ENCODE measurements around the gene RHBDD1.

RHBDD1 gene

DNA sequence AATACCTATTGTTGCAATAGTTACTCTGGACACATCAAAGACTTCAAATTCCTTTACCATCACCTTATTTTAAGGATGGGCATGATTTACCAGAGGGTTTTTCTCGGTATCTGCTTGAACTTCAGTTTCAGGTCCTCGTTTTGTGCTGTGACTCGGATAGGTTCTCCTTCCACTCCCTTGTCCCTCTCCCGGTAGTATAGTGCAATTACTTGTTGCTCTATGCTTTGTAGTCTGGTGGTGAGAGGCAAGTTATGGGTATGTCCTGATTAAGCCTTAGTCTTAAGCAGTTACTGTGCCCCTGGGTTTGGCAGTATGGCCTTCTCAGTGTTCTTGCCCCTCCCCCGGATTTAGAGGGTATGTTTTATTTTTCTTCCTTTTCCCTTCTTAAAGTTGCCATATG lies 96.6 kb downstream of the RHBDD1 start:
- H3K9ac ChIP-seq (ENCODE audit: low read depth, low read length, poor library complexity), result no peak overlapping the region

DNA sequence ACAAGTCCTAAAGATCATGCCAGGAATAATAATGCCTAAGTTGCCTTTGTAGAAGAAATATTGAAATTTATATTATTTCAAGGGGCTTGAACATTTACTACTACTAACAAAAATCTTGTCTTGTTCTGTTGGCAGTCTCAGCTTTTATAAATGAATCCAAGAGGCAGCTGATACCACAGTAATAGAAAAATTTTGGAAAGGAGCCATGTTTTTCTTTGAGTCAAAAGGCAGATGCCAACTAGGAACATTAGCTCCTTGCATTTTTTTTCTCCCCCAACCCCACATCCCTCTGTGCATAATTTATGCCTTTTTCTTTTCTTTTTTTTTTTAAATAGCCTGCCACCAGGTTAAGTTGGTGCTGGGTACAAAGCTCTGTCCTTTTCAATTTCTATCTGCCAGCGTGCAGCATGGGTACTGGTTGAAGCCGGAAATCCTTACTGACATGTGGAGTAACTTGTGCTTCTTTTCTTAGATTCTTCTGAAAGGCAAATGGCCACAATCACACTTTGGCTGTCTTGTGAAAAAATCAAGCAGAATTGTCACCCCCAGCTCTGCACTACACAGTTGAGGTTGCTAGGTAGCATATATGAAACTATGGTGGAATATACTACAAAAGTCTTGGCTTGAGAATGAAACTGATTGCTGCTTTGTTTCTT lies 98.8 kb downstream of the RHBDD1 start:
- Histone ChIP-seq H4K8ac (ENCODE audit: low read depth, low read length) (no peak overlapping the region), H3K14ac (ENCODE audit: low read length) (no peak overlapping the region), H4K91ac (ENCODE audit: low read depth, low read length, poor library complexity) (no peak overlapping the region), H2AK5ac (ENCODE audit: low read depth, low read length) (no peak overlapping the region), H2AFZ (ENCODE audit: low read length) (peak overlapping the region; percentile 60), H2BK12ac (ENCODE audit: low read length) (no peak overlapping the region), H3K9me3 (replicated peaks in 1 of 2; ENCODE audit: control insufficient read depth in 2 of 2, insufficient read depth in 1 of 2, low read depth in 1 of 2, low read length in 2 of 2) (peaks cover 0 to 5% of the 10 kb centered on the region in 2 donors), H2BK15ac (ENCODE audit: low read length) (no peak overlapping the region), H3K9ac (ENCODE audit: low read depth, low read length, poor library complexity) (no peak overlapping the region), H2BK120ac (ENCODE audit: low read depth, low read length) (no peak overlapping the region), H3K4me3 (ENCODE audit: low read length in 2 of 2) (no peak overlapping the region), H3K27ac (replicated peaks; ENCODE audit: low read length) (no peak overlapping the region), H3K36me3 (replicated peaks in 1 of 2; ENCODE audit: control insufficient read depth in 2 of 2, insufficient read depth in 2 of 2, low read length in 2 of 2) (no peaks in the 10 kb centered on the region), H3K27me3 (ENCODE audit: control insufficient read depth in 3 of 3, insufficient read depth in 3 of 3, low read depth in 1 of 3, low read length in 3 of 3) (no peaks in the 10 kb centered on the region), H3K18ac (ENCODE audit: low read length) (no peak overlapping the region), H3K4me2 (ENCODE audit: insufficient read depth, low read length, poor library complexity, severe bottlenecking) (no peak overlapping the region), H3K4ac (ENCODE audit: low read length) (no peak overlapping the region), H3K79me1 (ENCODE audit: low read depth, low read length) (no peaks in the 10 kb centered on the region), H3K4me1 (ENCODE audit: control insufficient read depth in 2 of 2, insufficient read depth in 1 of 2, low read depth in 1 of 2, low read length in 2 of 2) (peaks cover 0 to 7% of the 10 kb centered on the region in 2 donors), H2BK5ac (ENCODE audit: low read length) (no peak overlapping the region), H3K23ac (ENCODE audit: low read depth, low read length, poor library complexity) (no peak overlapping the region)
- DNase-seq (ENCODE audit: low spot score), result no peak
- WGBS, 2 donors (ENCODE audit: extremely low coverage in 2 of 2, insufficient read length in 2 of 2, insufficient replicate concordance in 1 of 2), result no CpG with 5 or more reads among the region's 2 CpGs

More for the DNA sequence above, 96.6 kb downstream of the RHBDD1 start:
- H2AK5ac ChIP-seq (ENCODE audit: low read depth, low read length), result no peak overlapping the region
- H3K4ac ChIP-seq (ENCODE audit: low read length), result no peak overlapping the region
- H3K27ac ChIP-seq (replicated peaks; ENCODE audit: low read length), result no peak overlapping the region
- no peak overlapping the region for H3K18ac ChIP-seq (ENCODE audit: low read length)
- no peak overlapping the region for H4K91ac ChIP-seq (ENCODE audit: low read depth, low read length, poor library complexity)
- H3K4me1 ChIP-seq (ENCODE audit: control insufficient read depth in 2 of 2, insufficient read depth in 1 of 2, low read depth in 1 of 2, low read length in 2 of 2), result peaks cover 0 to 7% of the 10 kb centered on the region in 2 donors
- no peak overlapping the region for H3K4me2 ChIP-seq (ENCODE audit: insufficient read depth, low read length, poor library complexity, severe bottlenecking)
- no peak overlapping the region for H2AFZ ChIP-seq (ENCODE audit: low read length)
- H2BK120ac ChIP-seq (ENCODE audit: low read depth, low read length), result no peak overlapping the region
- H3K14ac ChIP-seq (ENCODE audit: low read length), result no peak overlapping the region
- no peak overlapping the region for H4K8ac ChIP-seq (ENCODE audit: low read depth, low read length)
- H2BK15ac ChIP-seq (ENCODE audit: low read length), result no peak overlapping the region
- DNase-seq (ENCODE audit: low spot score), result no peak
- no peaks in the 10 kb centered on the region for H3K36me3 ChIP-seq (replicated peaks in 1 of 2; ENCODE audit: control insufficient read depth in 2 of 2, insufficient read depth in 2 of 2, low read length in 2 of 2)
- no CpG with 5 or more reads among the region's 5 CpGs for WGBS, 2 donors (ENCODE audit: extremely low coverage in 2 of 2, insufficient read length in 2 of 2, insufficient replicate concordance in 1 of 2)
- H3K79me1 ChIP-seq (ENCODE audit: low read depth, low read length), result no peaks in the 10 kb centered on the region
- H2BK12ac ChIP-seq (ENCODE audit: low read length), result no peak overlapping the region
- no peak overlapping the region for H2BK5ac ChIP-seq (ENCODE audit: low read length)
- peaks cover 0 to 8% of the 10 kb centered on the region in 2 donors for H3K9me3 ChIP-seq (replicated peaks in 1 of 2; ENCODE audit: control insufficient read depth in 2 of 2, insufficient read depth in 1 of 2, low read depth in 1 of 2, low read length in 2 of 2)
- no peaks in the 10 kb centered on the region for H3K27me3 ChIP-seq (ENCODE audit: control insufficient read depth in 3 of 3, insufficient read depth in 3 of 3, low read depth in 1 of 3, low read length in 3 of 3)
- H3K23ac ChIP-seq (ENCODE audit: low read depth, low read length, poor library complexity), result no peak overlapping the region
- no peak overlapping the region for H3K4me3 ChIP-seq (ENCODE audit: low read length in 2 of 2)

- Histone ChIP-seq H3K4me1 (ENCODE audit: control insufficient read depth in 2 of 2, insufficient read depth in 1 of 2, low read depth in 1 of 2, low read length in 2 of 2) (peaks cover 0 to 5% of the 10 kb centered on the region in 2 donors), H3K79me1 (ENCODE audit: low read depth, low read length) (no peaks in the 10 kb centered on the region), H3K27ac (replicated peaks; ENCODE audit: low read length) (no peak overlapping the region), H3K18ac (ENCODE audit: low read length) (no peak overlapping the region), H3K4me3 (ENCODE audit: low read length in 2 of 2) (no peak overlapping the region), H2BK15ac (ENCODE audit: low read length) (no peak overlapping the region), H3K9ac (ENCODE audit: low read depth, low read length, poor library complexity) (no peak overlapping the region), H2BK12ac (ENCODE audit: low read length) (no peak overlapping the region), H2AFZ (ENCODE audit: low read length) (no peak overlapping the region), H2BK120ac (ENCODE audit: low read depth, low read length) (no peak overlapping the region), H3K4ac (ENCODE audit: low read length) (no peak overlapping the region), H3K36me3 (replicated peaks in 1 of 2; ENCODE audit: control insufficient read depth in 2 of 2, insufficient read depth in 2 of 2, low read length in 2 of 2) (no peaks in the 10 kb centered on the region), H2BK5ac (ENCODE audit: low read length) (no peak overlapping the region), H2AK5ac (ENCODE audit: low read depth, low read length) (no peak overlapping the region), H3K4me2 (ENCODE audit: insufficient read depth, low read length, poor library complexity, severe bottlenecking) (no peak overlapping the region), H4K8ac (ENCODE audit: low read depth, low read length) (no peak overlapping the region), H3K23ac (ENCODE audit: low read depth, low read length, poor library complexity) (no peak overlapping the region), H3K27me3 (ENCODE audit: control insufficient read depth in 3 of 3, insufficient read depth in 3 of 3, low read depth in 1 of 3, low read length in 3 of 3) (no peaks in the 10 kb centered on the region), H3K14ac (ENCODE audit: low read length) (no peak overlapping the region), H3K9me3 (replicated peaks in 1 of 2; ENCODE audit: control insufficient read depth in 2 of 2, insufficient read depth in 1 of 2, low read depth in 1 of 2, low read length in 2 of 2) (no peaks in the 10 kb centered on the region), H4K91ac (ENCODE audit: low read depth, low read length, poor library complexity) (no peak overlapping the region)
- WGBS, 2 donors (ENCODE audit: extremely low coverage in 2 of 2, insufficient read length in 2 of 2, insufficient replicate concordance in 1 of 2), result no CpG with 5 or more reads among the region's 9 CpGs
- DNase-seq (ENCODE audit: low spot score), result peak; percentile 9
Observed at GRCh38 chr2:226943862-226944620, 108.2 kb downstream of the RHBDD1 start.

- Histone ChIP-seq H2BK12ac (ENCODE audit: low read length) (no peak overlapping the region), H2AK5ac (ENCODE audit: low read depth, low read length) (no peak overlapping the region), H3K9me3 (replicated peaks in 1 of 2; ENCODE audit: control insufficient read depth in 2 of 2, insufficient read depth in 1 of 2, low read depth in 1 of 2, low read length in 2 of 2) (peaks cover 2% of the 10 kb centered on the region in 2 donors), H3K27me3 (ENCODE audit: control insufficient read depth in 3 of 3, insufficient read depth in 3 of 3, low read depth in 1 of 3, low read length in 3 of 3) (no peaks in the 10 kb centered on the region), H2BK5ac (ENCODE audit: low read length) (no peak overlapping the region), H3K4me3 (ENCODE audit: low read length in 2 of 2) (no peak overlapping the region), H4K8ac (ENCODE audit: low read depth, low read length) (no peak overlapping the region), H3K23ac (ENCODE audit: low read depth, low read length, poor library complexity) (no peak overlapping the region), H3K4me1 (ENCODE audit: control insufficient read depth in 2 of 2, insufficient read depth in 1 of 2, low read depth in 1 of 2, low read length in 2 of 2) (no peaks in the 10 kb centered on the region), H3K79me1 (ENCODE audit: low read depth, low read length) (no peaks in the 10 kb centered on the region), H3K4ac (ENCODE audit: low read length) (no peak overlapping the region), H3K27ac (replicated peaks; ENCODE audit: low read length) (no peak overlapping the region), H3K36me3 (replicated peaks in 1 of 2; ENCODE audit: control insufficient read depth in 2 of 2, insufficient read depth in 2 of 2, low read length in 2 of 2) (no peaks in the 10 kb centered on the region), H2AFZ (ENCODE audit: low read length) (no peak overlapping the region), H3K4me2 (ENCODE audit: insufficient read depth, low read length, poor library complexity, severe bottlenecking) (no peak overlapping the region), H4K91ac (ENCODE audit: low read depth, low read length, poor library complexity) (no peak overlapping the region), H3K18ac (ENCODE audit: low read length) (no peak overlapping the region), H2BK15ac (ENCODE audit: low read length) (no peak overlapping the region), H2BK120ac (ENCODE audit: low read depth, low read length) (no peak overlapping the region), H3K14ac (ENCODE audit: low read length) (no peak overlapping the region), H3K9ac (ENCODE audit: low read depth, low read length, poor library complexity) (no peak overlapping the region)
- no peak for DNase-seq (ENCODE audit: low spot score)
- no CpG with 5 or more reads among the region's 3 CpGs for WGBS, 2 donors (ENCODE audit: extremely low coverage in 2 of 2, insufficient read length in 2 of 2, insufficient replicate concordance in 1 of 2)
Observed at GRCh38 chr2:226953206-226953605, 117.4 kb downstream of the RHBDD1 start.
